MCF 10A (cell line): ENCODE data around the gene MAP3K4. TPM values are rescaled to one million over a fixed set of nuclear protein-coding genes. Genes with fewer than 3 reads are reported as not detected.

Experiments
- BruUV-seq: library from RNA; stranded (reverse); fragments of 400-500 nt; replicated peaks from 2 replicates; lab custom pipeline; 2021; lab: Mats Ljungman, UMichigan
- CTCF ChIA-PET: fragments of 300-600 bp; sonication (Branson Sonifier 250); formaldehyde crosslinking; extraction: SDS; loops from one replicate; lab custom pipeline; 2021; ENCODE audit warnings: antibody characterized with exemption, inconsistent platforms; lab: Yijun Ruan, JAX
- POLR2A ChIA-PET: fragments of 300-600, 350-650 bp; sonication (Branson Sonifier 250); formaldehyde crosslinking; extraction: SDS; loops from one replicate; lab custom pipeline; 2020; ENCODE audit warnings: antibody characterized with exemption, inconsistent platforms; lab: Yijun Ruan, JAX
- DNase-seq: peaks from one replicate; pipeline ENCODE4 v3.0.0-alpha.2; 2018; ENCODE audit not compliant: unreplicated experiment
- H3K27ac Mint-ChIP-seq: one replicate; pipeline ENCODE4 v1.8.0; 2022; ENCODE audit warnings: mild to moderate bottlenecking, low read depth, mixed read lengths; ENCODE audit not compliant: unreplicated experiment
- H3K27me3 Mint-ChIP-seq: one replicate; pipeline ENCODE4 v1.8.0; 2022; ENCODE audit warnings: mixed read lengths; ENCODE audit not compliant: insufficient read depth, unreplicated experiment
- H3K36me3 Mint-ChIP-seq: one replicate; pipeline ENCODE4 v1.8.0; 2022; ENCODE audit warnings: mild to moderate bottlenecking, moderate library complexity, mixed read lengths; ENCODE audit not compliant: insufficient read depth, unreplicated experiment
- H3K4me1 Mint-ChIP-seq: one replicate; pipeline ENCODE4 v1.8.0; 2022; ENCODE audit warnings: mixed read lengths; ENCODE audit not compliant: insufficient read depth, unreplicated experiment
- H3K4me3 Mint-ChIP-seq: one replicate; pipeline ENCODE4 v1.8.0; 2022; ENCODE audit warnings: mild to moderate bottlenecking, moderate library complexity, mixed read lengths; ENCODE audit not compliant: unreplicated experiment
- H3K9me3 Mint-ChIP-seq: one replicate; pipeline ENCODE4 v1.8.0; 2022; ENCODE audit warnings: mixed read lengths; ENCODE audit not compliant: unreplicated experiment
- CTCF ChIP-seq: fragments of 200-600 bp; IDR thresholded peaks from one replicate; pipeline ENCODE4 v1.8.0; 2022; ENCODE audit warnings: antibody characterized with exemption, mild to moderate bottlenecking; ENCODE audit not compliant: unreplicated experiment
- intact Hi-C: fragments of 100-400 bp; cut with micrococcal nuclease; formaldehyde crosslinking; loops from 2 replicates; pipeline ENCODE4 v1.14.1; 2022
- total RNA-seq: library from RNA; stranded (reverse); gene quantifications from 2 replicates; pipeline ENCODE4 v1.2.3, GENCODE V29; 2022

Gene MAP3K4
- total RNA-seq, 1 experiment from 2014 or later: 38.7 TPM

GRCh38 chr6:161044335-161044734 is 52.8 kb downstream of the MAP3K4 start:
- no peak for TF ChIP-seq CTCF
- DNase-seq: no peak
- H3K36me3 Mint-ChIP-seq: peaks cover 6% of the 10 kb centered on the region
- no peaks in the 10 kb centered on the region for H3K9me3 Mint-ChIP-seq
- no peak overlapping the region for H3K4me3 Mint-ChIP-seq
- H3K27me3 Mint-ChIP-seq: no peaks in the 10 kb centered on the region
- BruUV-seq: no TSS peak
- POLR2A ChIA-PET: interaction anchor here (1.5 kb wide), 1 partner anchor 22 kb away, joined by 3 read pairs; no protein-coding TSS in a partner anchor
- H3K4me1 Mint-ChIP-seq: peaks cover 6% of the 10 kb centered on the region
- H3K27ac Mint-ChIP-seq: no peak overlapping the region
- CTCF ChIA-PET: no interaction called here
- intact Hi-C loops: no loop called here

- intact Hi-C loops: no loop called here
- Mint-ChIP-seq H3K36me3 (peaks cover 12% of the 10 kb centered on the region), H3K4me1 (peaks cover 6% of the 10 kb centered on the region), H3K27ac (no peak overlapping the region), H3K27me3 (no peaks in the 10 kb centered on the region), H3K4me3 (no peak overlapping the region), H3K9me3 (no peaks in the 10 kb centered on the region)
- POLR2A ChIA-PET: interaction anchor here (0.7 to 1.9 kb wide), 6 partner anchors 10 to 47 kb away, joined by 3 to 5 read pairs (median 4); no protein-coding TSS in a partner anchor
- no TSS peak for BruUV-seq
- no peak for DNase-seq
- no peak for TF ChIP-seq CTCF
- CTCF ChIA-PET: interaction anchor here (0.6 to 1.6 kb wide), 6 partner anchors 10 to 703 kb away, joined by 3 to 7 read pairs (median 3); no protein-coding TSS in a partner anchor
These were observed 57.1 kb downstream of the MAP3K4 start for GRCh38 chr6:161048641-161049040.

- no peak for TF ChIP-seq CTCF
- Mint-ChIP-seq H3K36me3 (peaks cover 6% of the 10 kb centered on the region), H3K4me3 (no peak overlapping the region), H3K27ac (no peak overlapping the region), H3K4me1 (peaks cover 6% of the 10 kb centered on the region), H3K27me3 (no peaks in the 10 kb centered on the region), H3K9me3 (no peaks in the 10 kb centered on the region)
- no peak for DNase-seq
- CTCF ChIA-PET: interaction anchor here (0.6 kb wide), 1 partner anchor 510 kb away, joined by 3 read pairs; no protein-coding TSS in a partner anchor
- intact Hi-C loops: no loop called here
- POLR2A ChIA-PET: interaction anchor here (1.0 kb wide), 1 partner anchor 16 kb away, joined by 4 read pairs; no protein-coding TSS in a partner anchor
- no TSS peak for BruUV-seq
These were observed 58.7 kb downstream of the MAP3K4 start for GRCh38 chr6:161050134-161050765.

- H3K36me3 Mint-ChIP-seq: peaks cover 6% of the 10 kb centered on the region
- no peaks in the 10 kb centered on the region for H3K9me3 Mint-ChIP-seq
- no peak overlapping the region for H3K27ac Mint-ChIP-seq
- no peak for DNase-seq
- BruUV-seq: no TSS peak
- no peaks in the 10 kb centered on the region for H3K27me3 Mint-ChIP-seq
- intact Hi-C loops: no loop called here
- H3K4me3 Mint-ChIP-seq: no peak overlapping the region
- H3K4me1 Mint-ChIP-seq: peaks cover 9% of the 10 kb centered on the region
- POLR2A ChIA-PET: interaction anchor here (0.7 kb wide), 1 partner anchor 28 kb away, joined by 5 read pairs; no protein-coding TSS in a partner anchor
- CTCF ChIA-PET: interaction anchor here (0.6 kb wide), 1 partner anchor 1901 kb away, joined by 3 read pairs; no protein-coding TSS in a partner anchor
- no peak for TF ChIP-seq CTCF
These were observed 61.5 kb downstream of the MAP3K4 start for GRCh38 chr6:161053103-161053502.
